ENCODE measurements around the gene C6orf89. TPM values are rescaled to one million over a fixed set of nuclear protein-coding genes. Genes with fewer than 3 reads are reported as not detected.

Gene C6orf89
- total RNA-seq, 1 experiment from 2014 or later = 32.9 TPM

DNA sequence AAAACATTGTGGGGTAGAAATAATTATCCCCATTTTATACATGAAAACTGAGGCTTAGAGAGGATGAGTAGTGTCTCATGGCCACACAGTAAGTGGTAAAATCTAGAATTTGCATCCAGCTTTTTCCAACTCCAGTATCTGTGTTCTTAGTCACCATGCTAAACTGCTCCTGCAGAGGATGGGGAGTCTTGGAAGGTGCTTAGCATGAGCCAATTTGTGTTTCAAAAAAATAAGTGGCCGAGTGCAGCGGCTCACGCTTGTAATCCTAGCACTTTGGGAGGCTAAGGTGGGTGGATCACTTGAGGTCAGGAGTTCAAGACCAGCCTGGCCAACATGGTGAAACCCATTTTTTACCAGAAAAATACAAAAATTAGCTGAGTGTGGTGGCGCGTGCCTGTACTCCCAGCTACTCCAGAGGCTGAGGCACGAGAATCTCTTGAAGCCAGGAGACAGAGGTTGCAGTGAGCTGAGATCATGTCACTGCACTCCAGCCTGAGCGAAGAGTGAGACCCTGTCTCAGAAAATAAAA lies 2.4 kb downstream of the C6orf89 start:
- no peaks in the 10 kb centered on the region for H3K36me3 ChIP-seq (ENCODE audit: control insufficient read depth in 1 of 2, insufficient read depth in 2 of 2, low read length in 2 of 2)
- H3K9me3 ChIP-seq (ENCODE audit: control insufficient read depth in 1 of 2, insufficient read depth in 1 of 2, low read depth in 1 of 2, low read length in 2 of 2) = no peaks in the 10 kb centered on the region
- no peak overlapping the region for H2AFZ ChIP-seq (ENCODE audit: low read depth, low read length, poor library complexity, severe bottlenecking)
- no peak overlapping the region for H3K9ac ChIP-seq (ENCODE audit: low read length)
- H3K9me2 ChIP-seq (ENCODE audit: insufficient read depth) = no peaks in the 10 kb centered on the region
- RAD21 ChIA-PET (ENCODE audit: low non-redundant PET in 1 of 2, low total read pairs in 2 of 2, uncharacterized antibody in 2 of 2, unreplicated experiment in 2 of 2) = interaction anchor here in 1 of 2 experiments (0.6 kb wide), 1 partner anchor 21 kb away, joined by 5 read pairs; no protein-coding TSS in a partner anchor
- intact Hi-C loops (cut with micrococcal nuclease) = loop anchor here (5.0 kb wide), 1 partner anchor 324 kb away; no protein-coding TSS in a partner anchor
- CTCF ChIA-PET = interaction anchor here (1.7 kb wide), 1 partner anchor 130 kb away, joined by 3 read pairs; no protein-coding TSS in a partner anchor
- TF ChIP-seq TCF7L2 (IDR thresholded peaks at IDR 0.05; ENCODE audit: borderline replicate concordance, extremely low read depth, insufficient read depth, insufficient read length) = no peak
- TF ChIP-seq RAD21 (IDR thresholded peaks at IDR 0.05; ENCODE audit: low read depth) = no peak
- TF ChIP-seq ZFX (IDR thresholded peaks at IDR 0.05) = no peak
- no peak for TF ChIP-seq SP1 (IDR thresholded peaks at IDR 0.05; ENCODE audit: low read depth)
- no peak for TF ChIP-seq SIN3A (IDR thresholded peaks at IDR 0.05; ENCODE audit: low read depth)
- no peak for TF ChIP-seq EZH2 (IDR thresholded peaks at IDR 0.05)
- no peak for TF ChIP-seq POLR2A (IDR thresholded peaks at IDR 0.05; ENCODE audit: borderline replicate concordance, extremely low read depth, insufficient read depth, insufficient read length)
- no peak for TF ChIP-seq ELF1 (IDR thresholded peaks at IDR 0.05; ENCODE audit: borderline replicate concordance, low read depth)
- TF ChIP-seq JUND (IDR thresholded peaks at IDR 0.05) = no peak
- no peak for TF ChIP-seq CBX3 (IDR thresholded peaks at IDR 0.05; ENCODE audit: low read depth)
- TF ChIP-seq, protein P1, sequence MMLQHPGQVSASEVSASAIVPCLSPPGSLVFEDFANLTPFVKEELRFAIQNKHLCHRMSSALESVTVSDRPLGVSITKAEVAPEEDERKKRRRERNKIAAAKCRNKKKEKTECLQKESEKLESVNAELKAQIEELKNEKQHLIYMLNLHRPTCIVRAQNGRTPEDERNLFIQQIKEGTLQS (IDR thresholded peaks at IDR 0.05) = no peak
- TF ChIP-seq, protein P2, sequence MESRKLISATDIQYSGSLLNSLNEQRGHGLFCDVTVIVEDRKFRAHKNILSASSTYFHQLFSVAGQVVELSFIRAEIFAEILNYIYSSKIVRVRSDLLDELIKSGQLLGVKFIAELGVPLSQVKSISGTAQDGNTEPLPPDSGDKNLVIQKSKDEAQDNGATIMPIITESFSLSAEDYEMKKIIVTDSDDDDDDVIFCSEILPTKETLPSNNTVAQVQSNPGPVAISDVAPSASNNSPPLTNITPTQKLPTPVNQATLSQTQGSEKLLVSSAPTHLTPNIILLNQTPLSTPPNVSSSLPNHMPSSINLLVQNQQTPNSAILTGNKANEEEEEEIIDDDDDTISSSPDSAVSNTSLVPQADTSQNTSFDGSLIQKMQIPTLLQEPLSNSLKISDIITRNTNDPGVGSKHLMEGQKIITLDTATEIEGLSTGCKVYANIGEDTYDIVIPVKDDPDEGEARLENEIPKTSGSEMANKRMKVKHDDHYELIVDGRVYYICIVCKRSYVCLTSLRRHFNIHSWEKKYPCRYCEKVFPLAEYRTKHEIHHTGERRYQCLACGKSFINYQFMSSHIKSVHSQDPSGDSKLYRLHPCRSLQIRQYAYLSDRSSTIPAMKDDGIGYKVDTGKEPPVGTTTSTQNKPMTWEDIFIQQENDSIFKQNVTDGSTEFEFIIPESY (IDR thresholded peaks at IDR 0.05; ENCODE audit: extremely low read depth, insufficient replicate concordance, low read length) = no peak
- no peak for DNase-seq (ENCODE audit: low read depth, low spot score)
- H3K27ac ChIP-seq (ENCODE audit: low read depth, low read length) = no peak overlapping the region
- no peaks in the 10 kb centered on the region for H4K20me1 ChIP-seq (ENCODE audit: insufficient read depth)
- ATAC-seq = no peak
- H3K79me2 ChIP-seq (ENCODE audit: insufficient read depth, low read length) = peaks cover 39% of the 10 kb centered on the region
- H3K4me1 ChIP-seq (ENCODE audit: control insufficient read depth in 1 of 2, insufficient read depth in 2 of 2, low read length in 2 of 2) = peaks cover 8 to 18% of the 10 kb centered on the region in 2 experiments; a peak in 3 of 4 replicates
- H3K27me3 ChIP-seq (ENCODE audit: insufficient read depth, low read length) = no peaks in the 10 kb centered on the region
- POLR2A ChIA-PET = no interaction called here
- H3K4me3 ChIP-seq (replicated peaks in 1 of 2; ENCODE audit: low read depth in 1 of 2, low read length in 2 of 2) = no peak overlapping the region
- no peak overlapping the region for H3K4me2 ChIP-seq (ENCODE audit: low read length)
- BruUV-seq (replicated peaks) = no TSS peak

Data from HCT116 (cell line).